ENCODE measurements around the gene PLCB4. TPM values are rescaled to one million over a fixed set of nuclear protein-coding genes. Genes with fewer than 3 reads are reported as not detected.

PLCB4 gene
- total RNA-seq, 1 experiment from 2014 or later, result 10.1 TPM

DNA sequence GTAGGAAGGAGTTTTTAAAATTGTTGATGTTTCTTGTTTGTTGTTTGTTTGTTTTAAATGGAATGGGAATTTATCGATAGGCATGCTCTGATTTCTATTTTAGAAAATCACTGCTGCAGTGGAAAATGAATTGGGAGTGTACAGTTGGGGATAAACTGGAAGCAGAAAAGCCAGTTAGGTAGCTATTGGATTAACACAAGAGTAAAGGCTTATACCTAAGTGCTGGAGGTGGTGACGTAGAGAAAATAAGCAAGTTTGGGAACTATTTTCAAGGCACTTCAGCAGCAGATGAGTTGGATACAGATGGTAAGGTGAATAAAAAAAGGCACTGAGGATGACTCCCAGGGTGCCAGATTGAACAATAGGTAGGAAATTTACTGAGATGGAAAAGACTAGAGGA lies 164.9 kb downstream of the PLCB4 start:
- Histone ChIP-seq H2BK20ac (ENCODE audit: low read depth, low read length, poor library complexity, severe bottlenecking) (no peak overlapping the region), H4K91ac (ENCODE audit: insufficient read length, low read depth, low read length) (no peak overlapping the region), H3K9me3 (ENCODE audit: control insufficient read depth, low read depth, low read length) (peaks cover 6% of the 10 kb centered on the region), H2BK120ac (ENCODE audit: low read depth, low read length, poor library complexity, severe bottlenecking) (no peak overlapping the region), H3K18ac (ENCODE audit: insufficient read length, low read depth, low read length) (no peak overlapping the region), H3K14ac (ENCODE audit: insufficient read depth, low read length) (no peak overlapping the region), H2BK5ac (ENCODE audit: insufficient read length, low read length) (no peak overlapping the region), H2BK15ac (ENCODE audit: low read depth, low read length) (no peak overlapping the region), H2AK5ac (ENCODE audit: insufficient read length, low read length) (no peak overlapping the region), H4K8ac (replicated peaks; ENCODE audit: insufficient read length, low read depth, low read length) (no peak overlapping the region), H3K23ac (ENCODE audit: insufficient read length, low read depth, low read length) (no peak overlapping the region), H3K9ac (ENCODE audit: extremely low read depth, insufficient read length, low read length) (no peak overlapping the region), H3K56ac (ENCODE audit: insufficient read length, low read depth, low read length) (no peak overlapping the region), H2BK12ac (ENCODE audit: insufficient read length, low read depth, low read length) (no peak overlapping the region), H3K79me1 (ENCODE audit: insufficient read depth, low read depth, low read length, poor library complexity, severe bottlenecking) (no peaks in the 10 kb centered on the region), H3K4me1 (ENCODE audit: insufficient read depth, low read length) (no peaks in the 10 kb centered on the region), H3K4ac (ENCODE audit: low read depth, low read length) (no peak overlapping the region), H4K20me1 (ENCODE audit: control insufficient read depth, insufficient read depth, insufficient read length) (no peaks in the 10 kb centered on the region), H3T11ph (ENCODE audit: low read length) (no peak overlapping the region), H3K27me3 (ENCODE audit: insufficient read depth, low read length) (no peaks in the 10 kb centered on the region), H2AFZ (ENCODE audit: low read length) (no peak overlapping the region), H3K4me2 (ENCODE audit: insufficient read depth, insufficient read length, low read length) (no peak overlapping the region), H3K79me2 (ENCODE audit: insufficient read depth, low read length) (no peaks in the 10 kb centered on the region), H3K23me2 (ENCODE audit: insufficient read length, low read depth, low read length, poor library complexity, severe bottlenecking) (no peaks in the 10 kb centered on the region), H3K27ac (ENCODE audit: insufficient read length, low read depth, low read length) (no peak overlapping the region), H4K5ac (ENCODE audit: insufficient read length, low read depth, low read length) (no peak overlapping the region)
- Mint-ChIP-seq H3K27ac (no peak overlapping the region), H3K36me3 (ENCODE audit: insufficient read depth in 1 of 3, low read depth in 3 of 3) (peaks cover 6 to 13% (median 9%) of the 10 kb centered on the region in 3 experiments), H3K27me3 (ENCODE audit: low read depth) (no peaks in the 10 kb centered on the region; the same call in 1 of the 2 replicates), H3K9me3 (peaks cover 5 to 9% of the 10 kb centered on the region in 2 experiments; a peak in 4 of 5 replicates), H3K4me3 (no peak overlapping the region), H3K4me1 (no peaks in the 10 kb centered on the region)
- no peak for DNase-seq
- TF ChIP-seq, protein P1, sequence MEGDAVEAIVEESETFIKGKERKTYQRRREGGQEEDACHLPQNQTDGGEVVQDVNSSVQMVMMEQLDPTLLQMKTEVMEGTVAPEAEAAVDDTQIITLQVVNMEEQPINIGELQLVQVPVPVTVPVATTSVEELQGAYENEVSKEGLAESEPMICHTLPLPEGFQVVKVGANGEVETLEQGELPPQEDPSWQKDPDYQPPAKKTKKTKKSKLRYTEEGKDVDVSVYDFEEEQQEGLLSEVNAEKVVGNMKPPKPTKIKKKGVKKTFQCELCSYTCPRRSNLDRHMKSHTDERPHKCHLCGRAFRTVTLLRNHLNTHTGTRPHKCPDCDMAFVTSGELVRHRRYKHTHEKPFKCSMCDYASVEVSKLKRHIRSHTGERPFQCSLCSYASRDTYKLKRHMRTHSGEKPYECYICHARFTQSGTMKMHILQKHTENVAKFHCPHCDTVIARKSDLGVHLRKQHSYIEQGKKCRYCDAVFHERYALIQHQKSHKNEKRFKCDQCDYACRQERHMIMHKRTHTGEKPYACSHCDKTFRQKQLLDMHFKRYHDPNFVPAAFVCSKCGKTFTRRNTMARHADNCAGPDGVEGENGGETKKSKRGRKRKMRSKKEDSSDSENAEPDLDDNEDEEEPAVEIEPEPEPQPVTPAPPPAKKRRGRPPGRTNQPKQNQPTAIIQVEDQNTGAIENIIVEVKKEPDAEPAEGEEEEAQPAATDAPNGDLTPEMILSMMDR (conservative IDR thresholded peaks at IDR 0.05), result no peak
- 100% methylated on average over 1 of the region's 2 CpGs for WGBS (ENCODE audit: extremely low coverage, insufficient read length, low lambda C conversion rate)
